ENCODE measurements around the gene TUT7.

DNA sequence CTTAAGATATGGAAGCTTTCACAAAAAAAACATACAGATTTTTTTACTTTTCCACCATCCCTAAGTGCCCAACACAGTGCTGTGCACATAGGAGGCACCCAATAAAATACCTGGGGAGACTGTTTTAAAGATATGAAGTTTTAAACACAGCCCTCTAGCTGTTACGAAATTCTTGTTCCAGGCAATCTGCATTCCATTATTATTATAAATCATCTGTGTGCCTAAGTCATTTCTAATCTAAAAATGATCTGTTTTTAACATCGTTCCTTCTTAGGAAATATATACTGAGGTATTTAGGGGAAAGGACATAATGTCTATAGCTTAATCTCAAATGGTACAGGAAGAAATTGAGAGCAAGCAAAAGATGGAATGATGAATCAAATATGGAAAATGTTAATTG, 39.1 kb downstream of the TUT7 start:
- TF ChIP-seq TEAD4 (IDR thresholded peaks at IDR 0.05) (no peak), EP300 (IDR thresholded peaks at IDR 0.05; ENCODE audit: borderline replicate concordance) (no peak), RAD21 (IDR thresholded peaks at IDR 0.05; ENCODE audit: low read depth) (no peak), CEBPB (IDR thresholded peaks at IDR 0.05) (no peak), CREB1 (IDR thresholded peaks at IDR 0.05; ENCODE audit: low read depth) (no peak), TAF1 (IDR thresholded peaks at IDR 0.05; ENCODE audit: low read depth) (no peak), NFIC (IDR thresholded peaks at IDR 0.05) (no peak)
- TF ChIP-seq, protein P1, sequence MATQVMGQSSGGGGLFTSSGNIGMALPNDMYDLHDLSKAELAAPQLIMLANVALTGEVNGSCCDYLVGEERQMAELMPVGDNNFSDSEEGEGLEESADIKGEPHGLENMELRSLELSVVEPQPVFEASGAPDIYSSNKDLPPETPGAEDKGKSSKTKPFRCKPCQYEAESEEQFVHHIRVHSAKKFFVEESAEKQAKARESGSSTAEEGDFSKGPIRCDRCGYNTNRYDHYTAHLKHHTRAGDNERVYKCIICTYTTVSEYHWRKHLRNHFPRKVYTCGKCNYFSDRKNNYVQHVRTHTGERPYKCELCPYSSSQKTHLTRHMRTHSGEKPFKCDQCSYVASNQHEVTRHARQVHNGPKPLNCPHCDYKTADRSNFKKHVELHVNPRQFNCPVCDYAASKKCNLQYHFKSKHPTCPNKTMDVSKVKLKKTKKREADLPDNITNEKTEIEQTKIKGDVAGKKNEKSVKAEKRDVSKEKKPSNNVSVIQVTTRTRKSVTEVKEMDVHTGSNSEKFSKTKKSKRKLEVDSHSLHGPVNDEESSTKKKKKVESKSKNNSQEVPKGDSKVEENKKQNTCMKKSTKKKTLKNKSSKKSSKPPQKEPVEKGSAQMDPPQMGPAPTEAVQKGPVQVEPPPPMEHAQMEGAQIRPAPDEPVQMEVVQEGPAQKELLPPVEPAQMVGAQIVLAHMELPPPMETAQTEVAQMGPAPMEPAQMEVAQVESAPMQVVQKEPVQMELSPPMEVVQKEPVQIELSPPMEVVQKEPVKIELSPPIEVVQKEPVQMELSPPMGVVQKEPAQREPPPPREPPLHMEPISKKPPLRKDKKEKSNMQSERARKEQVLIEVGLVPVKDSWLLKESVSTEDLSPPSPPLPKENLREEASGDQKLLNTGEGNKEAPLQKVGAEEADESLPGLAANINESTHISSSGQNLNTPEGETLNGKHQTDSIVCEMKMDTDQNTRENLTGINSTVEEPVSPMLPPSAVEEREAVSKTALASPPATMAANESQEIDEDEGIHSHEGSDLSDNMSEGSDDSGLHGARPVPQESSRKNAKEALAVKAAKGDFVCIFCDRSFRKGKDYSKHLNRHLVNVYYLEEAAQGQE (IDR thresholded peaks at IDR 0.05; ENCODE audit: low read depth) = no peak
- TF ChIP-seq, protein P2, sequence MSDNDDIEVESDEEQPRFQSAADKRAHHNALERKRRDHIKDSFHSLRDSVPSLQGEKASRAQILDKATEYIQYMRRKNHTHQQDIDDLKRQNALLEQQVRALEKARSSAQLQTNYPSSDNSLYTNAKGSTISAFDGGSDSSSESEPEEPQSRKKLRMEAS (IDR thresholded peaks at IDR 0.05) = no peak
